ENCODE results near the gene HSPB6. TPM values are rescaled to one million over a fixed set of nuclear protein-coding genes. Genes with fewer than 3 reads are reported as not detected.
"Not testable (repeated sequence)": the region's sequence is repeated elsewhere in the genome, so short reads cannot be mapped to it uniquely, and the experiment has no call there.

Gene HSPB6, protein sequence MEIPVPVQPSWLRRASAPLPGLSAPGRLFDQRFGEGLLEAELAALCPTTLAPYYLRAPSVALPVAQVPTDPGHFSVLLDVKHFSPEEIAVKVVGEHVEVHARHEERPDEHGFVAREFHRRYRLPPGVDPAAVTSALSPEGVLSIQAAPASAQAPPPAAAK
- 54.9 TPM for polyA plus RNA-seq (2013, experiment 1 of 2; ENCODE audit: insufficient read length)
- polyA plus RNA-seq (2013, experiment 2 of 2; ENCODE audit: insufficient read length) = 52.3 TPM

DNA sequence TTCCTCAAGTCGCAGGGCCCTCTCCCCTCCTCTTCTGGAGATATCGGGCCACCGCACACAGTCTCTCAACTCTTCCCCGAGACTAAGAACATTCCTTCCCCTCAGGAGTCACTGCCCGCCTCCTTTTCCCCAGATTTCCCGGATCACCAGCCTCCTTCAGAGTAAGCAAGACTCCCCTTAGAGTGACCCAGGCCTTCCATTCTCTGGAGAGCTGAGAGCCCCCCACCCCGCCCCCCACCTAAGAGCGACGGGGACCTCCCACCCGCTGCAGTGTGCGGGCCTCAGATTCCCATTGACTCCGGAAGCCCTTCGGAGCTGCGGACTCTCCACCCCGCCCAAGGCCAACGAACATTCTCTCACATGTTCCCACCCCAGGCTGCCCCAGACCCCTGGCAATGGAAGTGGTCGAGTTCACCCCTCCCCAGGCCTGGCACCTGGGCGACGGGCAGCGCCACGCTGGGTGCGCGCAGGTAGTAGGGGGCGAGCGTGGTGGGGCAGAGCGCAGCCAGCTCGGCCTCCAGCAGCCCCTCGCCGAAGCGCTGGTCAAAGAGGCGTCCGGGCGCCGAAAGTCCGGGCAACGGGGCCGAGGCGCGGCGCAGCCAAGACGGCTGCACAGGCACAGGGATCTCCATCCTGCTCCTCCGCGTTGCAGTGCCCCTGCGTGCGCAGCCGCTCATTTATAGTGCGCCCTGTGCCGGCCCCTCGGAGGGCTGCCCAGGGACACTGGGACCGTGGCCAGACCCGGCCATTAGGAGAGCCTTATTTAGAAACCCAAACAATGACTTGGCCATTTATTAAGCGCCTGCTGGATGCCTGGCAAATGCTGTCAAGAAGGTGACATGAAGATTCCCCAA lies at the start of gene HSPB6:
Gene HSPB6 (minus strand): TSS at position 653 of the 854 bp plus-strand sequence. CDS start 21 bp downstream, at position 632.
- DNase-seq = peak; percentile 68

DNA sequence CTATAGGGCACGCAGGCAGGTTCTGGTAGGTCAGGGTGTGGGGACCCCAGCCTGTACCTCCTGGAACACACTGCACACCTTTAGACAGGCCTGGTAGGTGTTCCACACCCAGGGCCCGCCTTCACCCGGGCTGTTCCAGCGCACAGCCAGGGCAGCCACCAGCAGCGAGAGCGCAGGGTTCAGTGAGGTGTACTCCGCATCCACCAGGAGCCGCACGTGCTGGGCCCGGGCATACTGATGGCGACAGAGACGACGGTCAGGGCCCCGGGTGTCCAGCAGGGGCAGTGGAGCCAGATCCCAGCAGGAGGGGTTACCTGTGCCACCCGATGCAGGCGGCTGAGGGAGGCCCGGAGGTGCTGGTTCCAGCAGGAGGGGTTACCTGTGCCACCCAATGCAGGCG lies 49.8 kb upstream of the HSPB6 start:
- DNase-seq = no peak

DNA sequence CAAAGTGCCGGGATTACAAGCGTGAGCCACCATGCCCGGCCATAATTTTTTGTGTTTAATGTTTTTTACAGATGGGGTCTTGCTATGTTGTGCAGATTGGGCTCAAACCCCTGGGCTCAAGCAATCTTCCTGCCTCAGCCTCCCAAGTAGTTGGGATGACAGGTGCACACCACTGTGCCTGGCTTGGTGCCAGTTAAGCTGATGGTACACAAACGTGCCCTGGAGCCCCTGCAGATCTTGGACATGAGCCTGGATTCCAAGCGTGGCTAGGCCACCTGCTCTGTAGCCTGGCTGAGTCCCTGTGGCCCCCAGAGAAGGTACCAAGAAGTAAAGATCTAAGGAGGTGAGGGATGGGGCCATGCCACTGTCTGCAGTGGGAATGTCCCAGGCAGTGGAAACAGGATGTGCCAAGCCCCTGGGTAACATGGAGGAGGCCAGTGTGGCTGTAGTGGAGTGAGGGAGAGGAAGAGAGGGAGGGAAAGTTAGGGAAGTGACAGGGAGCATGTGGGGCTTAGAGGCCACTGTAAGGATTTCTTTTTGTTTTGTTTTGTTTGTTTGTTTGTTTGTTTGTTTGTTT lies 48.8 kb upstream of the HSPB6 start:
- DNase-seq = no peak

DNA sequence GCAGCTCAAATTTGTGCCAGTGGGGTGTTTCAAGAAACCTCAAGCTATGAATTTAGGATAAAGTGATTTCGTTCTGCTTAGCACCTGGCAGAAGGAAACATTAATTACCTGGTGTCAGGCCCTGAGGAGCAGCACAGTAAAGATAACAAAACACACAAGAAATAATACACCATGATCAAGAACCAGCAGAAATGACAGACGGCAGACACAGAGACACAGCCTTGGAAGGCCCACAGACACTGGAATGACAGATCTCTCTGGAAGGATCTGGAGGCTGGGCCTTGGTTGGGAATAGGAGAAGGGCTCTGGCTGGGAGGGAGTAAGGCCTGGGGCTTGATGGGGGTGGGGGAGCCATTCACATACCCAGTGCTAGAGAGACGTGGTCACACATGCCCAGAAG lies 45.0 kb upstream of the HSPB6 start:
- no peak for DNase-seq

DNA sequence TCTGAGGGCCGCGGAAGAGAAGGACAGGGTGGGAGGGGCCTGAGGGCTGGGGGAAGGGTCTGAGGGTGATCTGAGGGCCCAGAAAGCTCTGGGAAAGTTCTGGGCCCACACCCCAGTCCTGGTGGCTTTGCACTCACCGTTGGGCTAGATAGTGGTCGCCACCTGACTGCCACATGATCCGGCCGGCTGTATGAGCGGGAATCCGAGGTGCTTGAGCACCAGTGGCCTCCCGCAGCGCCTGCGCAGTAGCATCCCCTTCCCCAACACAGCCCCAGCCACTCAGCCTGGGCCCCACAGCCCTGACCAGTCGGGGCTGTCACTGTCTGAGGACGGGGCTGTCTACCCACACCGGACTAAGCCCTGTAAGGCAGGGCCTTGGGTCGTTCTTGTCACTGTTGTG lies 40.8 kb upstream of the HSPB6 start:
- DNase-seq = no peak

- no peak for DNase-seq
These were observed 40.1 kb upstream of the HSPB6 start for GRCh38 chr19:35796645-35797542.

GRCh38 chr19:35795564-35795963 lies 38.7 kb upstream of the HSPB6 start:
- DNase-seq = not testable (repeated sequence)

GRCh38 chr19:35793381-35794165 lies 36.7 kb upstream of the HSPB6 start:
- DNase-seq = peak; percentile 50

DNA sequence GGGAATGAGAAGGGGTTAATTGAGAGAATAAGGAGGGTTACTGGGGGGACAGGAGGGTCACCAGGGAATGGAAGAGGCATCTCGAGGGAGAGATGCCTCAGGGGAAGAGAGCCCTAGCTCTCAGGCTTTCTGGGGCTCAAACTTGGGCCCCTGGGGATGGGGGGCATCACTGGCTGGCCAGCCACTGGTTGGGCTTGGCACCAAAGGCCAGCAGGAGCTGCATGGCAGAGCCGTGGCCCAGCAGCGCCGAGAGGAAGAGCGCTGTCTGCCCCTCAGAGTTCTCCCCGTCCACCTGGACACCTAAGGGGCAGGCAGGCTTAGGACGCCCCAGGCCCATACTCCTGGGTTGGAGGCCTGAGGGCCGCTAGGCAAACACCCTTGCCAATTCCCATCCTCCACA lies 36.1 kb upstream of the HSPB6 start:
- DNase-seq = no peak

DNA sequence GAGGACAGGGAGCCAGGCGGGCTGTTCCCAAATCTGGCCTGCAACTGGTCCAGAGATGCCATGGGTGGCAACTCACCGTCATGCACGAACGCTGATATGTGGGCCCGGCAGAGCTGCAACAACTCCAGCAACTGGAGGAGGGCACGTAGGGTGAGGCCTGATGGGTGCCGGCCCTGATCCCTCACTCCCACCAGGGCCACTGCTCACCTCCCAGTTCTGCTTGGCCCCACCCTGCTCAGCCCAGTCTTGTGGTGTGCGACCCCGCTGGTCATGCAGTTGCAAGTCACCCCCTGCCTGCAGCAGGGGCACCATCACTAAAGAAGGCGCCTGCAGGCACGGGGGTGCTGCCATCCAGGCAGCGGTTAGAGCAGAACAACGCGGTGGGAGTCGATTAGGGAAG lies 35.5 kb upstream of the HSPB6 start:
- no peak for DNase-seq

DNA sequence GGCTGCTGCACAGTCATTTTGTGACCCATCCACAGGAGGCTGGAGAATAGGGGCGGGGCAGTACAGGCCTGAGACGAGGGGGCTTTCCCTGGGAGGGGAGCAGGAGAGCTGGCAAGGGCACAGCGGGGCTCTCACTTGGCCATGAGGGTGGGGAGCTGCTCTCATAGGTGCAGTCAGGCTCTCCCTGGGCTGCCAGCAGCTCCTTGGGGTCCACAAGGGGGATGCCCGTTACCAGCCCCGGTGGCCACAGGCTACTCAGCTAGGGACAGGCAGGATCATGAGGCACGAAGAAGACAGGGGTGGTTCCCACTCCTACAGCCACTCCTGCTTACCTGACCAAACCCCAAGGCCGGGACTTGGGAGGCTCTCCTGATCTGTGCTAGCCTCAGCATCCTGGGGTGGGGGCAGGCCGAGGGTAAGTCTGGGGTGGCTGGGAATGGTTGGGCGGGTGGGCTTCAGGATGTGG lies 35.0 kb upstream of the HSPB6 start:
- no peak for DNase-seq

DNA sequence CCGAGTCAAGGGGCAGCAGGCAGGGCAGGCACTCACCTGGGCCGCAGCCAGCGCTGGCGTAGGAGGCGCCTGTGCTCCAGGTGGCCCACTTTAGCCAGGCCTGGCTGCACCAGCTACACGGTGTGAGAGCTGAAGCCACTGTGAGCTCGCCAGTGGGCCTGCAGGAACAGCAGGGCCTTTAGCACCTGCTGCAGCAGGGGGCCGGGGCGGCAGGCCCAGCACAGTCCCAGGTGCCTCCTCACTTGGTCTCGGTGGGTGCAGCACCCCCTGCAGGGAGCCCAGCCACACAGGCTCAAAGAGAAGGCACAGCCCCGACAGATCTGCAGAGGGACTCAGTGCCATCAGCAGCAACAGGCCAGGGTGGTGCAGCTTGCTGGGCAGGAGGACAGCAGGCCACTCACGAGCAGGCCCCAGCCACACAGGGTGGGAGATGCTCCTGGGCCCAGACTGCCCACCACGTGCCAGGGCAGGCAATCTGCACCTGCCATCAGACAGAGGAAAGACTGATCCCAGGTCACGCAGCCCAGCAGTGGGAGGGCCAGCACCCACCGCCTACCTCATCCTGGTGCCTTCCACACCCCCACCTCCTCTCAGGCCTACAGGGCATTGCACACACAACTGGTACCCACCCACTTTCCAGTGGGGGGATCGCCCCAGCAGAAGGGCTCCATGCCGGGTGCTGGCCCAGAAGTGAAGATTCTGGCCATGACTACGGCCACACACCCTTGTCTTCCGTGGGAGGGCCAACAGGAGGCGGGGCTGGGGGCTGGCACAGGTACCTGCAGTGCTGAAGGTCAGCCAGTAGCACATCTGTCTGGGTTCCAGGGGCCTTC lies 34.4 kb upstream of the HSPB6 start:
- no peak for DNase-seq

GRCh38 chr19:35789978-35790944 lies 33.4 kb upstream of the HSPB6 start:
- DNase-seq = no peak

- no peak for DNase-seq
These were observed 32.6 kb upstream of the HSPB6 start for GRCh38 chr19:35789195-35789977.

- DNase-seq = no peak
These were observed 31.6 kb upstream of the HSPB6 start for GRCh38 chr19:35788205-35788960.

- no peak for DNase-seq
These were observed 30.5 kb upstream of the HSPB6 start for GRCh38 chr19:35787227-35787799.

Measured in fibroblast of skin of back (primary cell).